HFFc6 (cell line): ENCODE results near the gene SENP5. TPM values are rescaled to one million over a fixed set of nuclear protein-coding genes. Genes with fewer than 3 reads are reported as not detected.

Source experiments
- DNase-seq: peaks from one replicate; pipeline ENCODE4 v3.0.0-alpha.2; 2018
- H3K27ac Mint-ChIP-seq: 2 replicates; pipeline ENCODE4 v1.8.0; 2020; ENCODE audit warnings: mild to moderate bottlenecking, mixed read lengths
- H3K27me3 Mint-ChIP-seq: 2 replicates; pipeline ENCODE4 v1.8.0; 2021; ENCODE audit warnings: mild to moderate bottlenecking, moderate library complexity, mixed read lengths; ENCODE audit not compliant: insufficient read depth
- H3K36me3 Mint-ChIP-seq: 2 replicates; pipeline ENCODE4 v1.8.0; 2021; ENCODE audit warnings: low read depth, mixed read lengths
- H3K4me1 Mint-ChIP-seq: 2 replicates; pipeline ENCODE4 v1.8.0; 2020; ENCODE audit warnings: low read depth, mixed read lengths
- H3K4me3 Mint-ChIP-seq: 2 replicates; pipeline ENCODE4 v1.8.0; 2020; ENCODE audit warnings: mild to moderate bottlenecking, moderate library complexity, mixed read lengths
- H3K9me3 Mint-ChIP-seq: 2 replicates; pipeline ENCODE4 v1.8.0; 2020; ENCODE audit warnings: mild to moderate bottlenecking, mixed read lengths
- CTCF ChIP-seq: fragments of 200-600 bp; sonication (generic); IDR thresholded peaks from 2 replicates; pipeline ENCODE4 v1.5.0; 2021; ENCODE audit warnings: antibody characterized with exemption, mild to moderate bottlenecking
- total RNA-seq, 6 experiments: library from RNA; stranded (reverse); fragmentation: NEBNext Ultra II Directional; extraction: Animal tissue kit (Norgen Biotek cat#: 25700); gene quantifications; 2 replicates in 1 of 6; 3 replicates in 5 of 6; pipeline ENCODE4 v1.2.3, GENCODE V29; 2021

Gene SENP5
- total RNA-seq, 6 experiments from 2014 or later, result 25.2 to 33.0 (median 29.1) TPM

- Mint-ChIP-seq H3K36me3 (no peaks in the 10 kb centered on the region), H3K9me3 (no peaks in the 10 kb centered on the region), H3K27ac (no peak within 1 kb of the TSS), H3K27me3 (peaks cover 6% of the 10 kb centered on the region; the same call in 1 of the 2 replicates), H3K4me1 (peaks cover 14% of the 10 kb centered on the region; the same call in 1 of the 2 replicates), H3K4me3 (peak within 1 kb of the TSS; percentile 83)
- DNase-seq, result no peak
- no peak for TF ChIP-seq CTCF
Measured at GRCh38 chr3:196968233-196969133, 100.8 kb downstream of the SENP5 start, which contains the start of gene PIGZ. Gene PIGZ (minus strand): TSS chr3:196968833. CDS start chr3:196952031, 16,802 bp downstream.

DNA sequence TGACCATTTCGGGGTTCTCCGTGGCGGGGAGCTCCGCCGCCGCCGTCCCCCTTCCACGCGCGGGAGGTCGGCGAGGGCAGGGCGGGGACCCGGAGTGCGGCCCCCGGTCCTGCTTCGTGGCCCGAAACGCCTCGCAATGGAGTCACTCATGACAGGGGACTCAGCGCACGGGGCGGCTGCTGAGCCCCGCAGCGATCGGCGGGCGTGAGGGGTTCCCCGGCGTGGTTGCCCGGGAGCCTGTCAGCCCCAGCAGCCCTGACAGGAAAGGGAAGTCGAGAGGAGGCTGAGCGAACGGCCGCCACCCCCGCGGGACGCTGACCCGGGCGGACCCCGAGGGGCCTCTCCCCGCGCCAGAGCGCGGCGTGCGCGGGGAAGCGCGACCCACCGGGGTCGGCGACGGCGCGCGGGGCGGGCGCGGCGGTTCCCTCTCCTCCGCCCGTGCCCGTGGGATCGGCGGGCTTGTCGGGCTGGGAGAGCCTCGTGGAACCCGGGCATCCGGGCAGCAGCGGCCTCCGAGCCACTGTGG, 101.5 kb downstream of the SENP5 start:
- TF ChIP-seq CTCF, result no peak
- Mint-ChIP-seq H3K9me3 (no peaks in the 10 kb centered on the region), H3K4me3 (peak overlapping the region; percentile 69), H3K4me1 (peaks cover 14% of the 10 kb centered on the region; the same call in 1 of the 2 replicates), H3K27me3 (peaks cover 6% of the 10 kb centered on the region; the same call in 1 of the 2 replicates), H3K27ac (no peak overlapping the region), H3K36me3 (no peaks in the 10 kb centered on the region)
- no peak for DNase-seq

DNA sequence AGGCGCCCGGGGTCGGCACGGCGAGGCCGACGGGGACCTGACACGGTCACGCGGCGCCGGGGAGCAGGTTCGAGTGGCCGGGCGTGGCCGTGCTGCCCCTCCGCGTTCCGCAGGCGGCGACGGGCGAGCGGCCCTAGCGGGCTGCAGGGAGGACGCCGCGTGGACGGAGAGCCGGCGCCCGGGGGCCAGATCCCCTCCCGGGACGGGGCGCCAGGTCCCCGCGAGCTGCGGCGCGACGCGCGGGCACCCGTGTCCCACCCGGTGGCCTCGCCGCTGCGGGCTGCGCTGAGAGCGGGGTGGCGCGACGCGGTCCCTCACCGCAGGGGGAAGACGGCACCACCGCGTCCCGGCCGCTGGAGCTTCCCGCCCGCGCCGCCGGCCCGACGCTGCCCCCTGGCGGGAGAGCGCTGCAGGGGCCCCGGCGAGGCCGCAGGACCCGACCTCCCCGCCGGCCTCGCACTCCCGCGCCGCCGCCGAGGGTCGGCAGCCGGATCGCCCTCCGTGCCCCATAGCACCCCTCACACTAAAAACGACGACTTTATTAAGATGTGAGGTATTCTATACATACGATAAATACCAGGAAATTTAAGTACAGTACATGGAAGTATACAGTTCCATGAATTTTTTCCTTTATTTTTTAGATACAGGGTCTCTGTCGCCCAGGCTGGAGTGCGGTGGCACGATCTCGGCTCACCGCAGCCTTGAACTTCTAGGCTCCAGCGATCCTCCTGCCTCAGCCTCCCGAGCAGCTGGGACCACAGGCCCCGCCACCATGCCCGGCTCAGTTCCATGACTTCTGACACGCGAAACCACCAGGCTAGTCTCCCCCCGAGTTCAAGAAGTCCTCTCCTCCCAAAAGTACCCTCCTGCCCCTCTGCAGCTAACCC, 102.2 kb downstream of the SENP5 start:
- peak; percentile 89 for TF ChIP-seq CTCF
- Mint-ChIP-seq H3K36me3 (no peaks in the 10 kb centered on the region), H3K27ac (no peak overlapping the region), H3K4me1 (peaks cover 14% of the 10 kb centered on the region; the same call in 1 of the 2 replicates), H3K4me3 (peak overlapping the region; percentile 53), H3K9me3 (no peaks in the 10 kb centered on the region), H3K27me3 (peaks cover 6% of the 10 kb centered on the region; the same call in 1 of the 2 replicates)
- no peak for DNase-seq

- H3K27me3 Mint-ChIP-seq, result peaks cover 6% of the 10 kb centered on the region; the same call in 1 of the 2 replicates
- H3K36me3 Mint-ChIP-seq, result no peaks in the 10 kb centered on the region
- peaks cover 14% of the 10 kb centered on the region; the same call in 1 of the 2 replicates for H3K4me1 Mint-ChIP-seq
- peak overlapping the region; percentile 53 for H3K4me3 Mint-ChIP-seq
- TF ChIP-seq CTCF, result no peak
- H3K27ac Mint-ChIP-seq, result no peak overlapping the region
- no peak for DNase-seq
- no peaks in the 10 kb centered on the region for H3K9me3 Mint-ChIP-seq
Measured at GRCh38 chr3:196970547-196971093, 102.9 kb downstream of the SENP5 start.
